Colonic mucosa (tissue), 4 donors: ENCODE results near the gene ARVCF. TPM values are rescaled to one million over a fixed set of nuclear protein-coding genes. Genes with fewer than 3 reads are reported as not detected.

Experiments
- DNase-seq: peaks from one replicate; pipeline ENCODE4 v3.0.0-alpha.2; 2020
- H3K27ac ChIP-seq: fragments of 200-600 bp; one replicate; pipeline ENCODE4 v1.8.0; 2021
- H3K27me3 ChIP-seq: fragments of 200-600 bp; one replicate; pipeline ENCODE4 v1.8.0; 2021
- H3K36me3 ChIP-seq: fragments of 200-600 bp; one replicate; pipeline ENCODE4 v1.8.0; 2021
- H3K4me1 ChIP-seq: fragments of 200-600 bp; one replicate; pipeline ENCODE4 v1.8.0; 2021; ENCODE audit warnings: mild to moderate bottlenecking
- H3K4me3 ChIP-seq: fragments of 200-600 bp; one replicate; pipeline ENCODE4 v1.8.0; 2021
- H3K9ac ChIP-seq, 2 donors: one replicate each; pipeline ENCODE4 v1.7.0; 2013; ENCODE audit warnings: control low read depth in 2 of 2, low read depth in 2 of 2, low read length in 2 of 2
- H3K9me3 ChIP-seq: fragments of 200-600 bp; one replicate; pipeline ENCODE4 v1.8.0; 2021
- intact Hi-C: fragments of 100-400 bp; cut with DNase I; formaldehyde crosslinking; loops from one replicate; pipeline ENCODE4 v1.14.1; 2022
- total RNA-seq, 2 donors: library from RNA; stranded (reverse); fragmentation: NEBNext Ultra II Directional in 1 of 2; extraction: Animal tissue kit (Norgen Biotek cat#: 25700) in 1 of 2; gene quantifications; one replicate each; pipeline ENCODE4 v1.2.1, GENCODE V29; 2021
- TF ChIP-seq, protein P1 (sequence below): fragments of 200-600 bp; IDR thresholded peaks from one replicate; pipeline ENCODE4 v1.8.0; 2022; ENCODE audit warnings: antibody characterized with exemption, mild to moderate bottlenecking
- donor health status: healthy.
- donor health status: DM: no; HTN: no; CAD: no.
- donor health status: DM: no; HTN: no; CAD: no.

The ARVCF gene
- total RNA-seq, 2 donors from 2014 or later = 11.7 to 18.5 TPM

DNA sequence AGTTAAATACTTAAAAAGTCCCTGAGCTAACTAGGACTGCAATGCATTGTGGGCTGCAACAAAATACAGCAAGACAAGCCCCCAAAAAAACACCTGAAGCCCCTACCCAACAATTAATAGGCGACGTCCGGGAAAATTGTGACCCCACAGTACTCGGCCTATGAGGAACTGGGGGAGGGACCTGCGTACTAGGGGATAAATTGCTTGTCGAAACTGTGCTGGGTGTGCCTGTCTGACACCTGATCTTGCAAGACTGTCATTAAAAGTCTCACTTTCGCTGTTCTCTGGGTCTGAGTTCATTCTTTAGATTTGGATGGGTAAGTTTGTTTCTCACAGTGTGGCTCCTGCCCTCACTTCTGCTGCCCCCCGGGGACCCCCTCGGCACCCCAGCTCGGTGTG lies 19.5 kb upstream of the ARVCF start:
- Histone ChIP-seq H3K36me3 (no peaks in the 10 kb centered on the region), H3K27ac (no peak overlapping the region), H3K4me1 (peaks cover 7% of the 10 kb centered on the region), H3K9ac (no peak overlapping the region), H3K9me3 (no peaks in the 10 kb centered on the region), H3K4me3 (no peak overlapping the region), H3K27me3 (no peaks in the 10 kb centered on the region)
- TF ChIP-seq, protein P1, sequence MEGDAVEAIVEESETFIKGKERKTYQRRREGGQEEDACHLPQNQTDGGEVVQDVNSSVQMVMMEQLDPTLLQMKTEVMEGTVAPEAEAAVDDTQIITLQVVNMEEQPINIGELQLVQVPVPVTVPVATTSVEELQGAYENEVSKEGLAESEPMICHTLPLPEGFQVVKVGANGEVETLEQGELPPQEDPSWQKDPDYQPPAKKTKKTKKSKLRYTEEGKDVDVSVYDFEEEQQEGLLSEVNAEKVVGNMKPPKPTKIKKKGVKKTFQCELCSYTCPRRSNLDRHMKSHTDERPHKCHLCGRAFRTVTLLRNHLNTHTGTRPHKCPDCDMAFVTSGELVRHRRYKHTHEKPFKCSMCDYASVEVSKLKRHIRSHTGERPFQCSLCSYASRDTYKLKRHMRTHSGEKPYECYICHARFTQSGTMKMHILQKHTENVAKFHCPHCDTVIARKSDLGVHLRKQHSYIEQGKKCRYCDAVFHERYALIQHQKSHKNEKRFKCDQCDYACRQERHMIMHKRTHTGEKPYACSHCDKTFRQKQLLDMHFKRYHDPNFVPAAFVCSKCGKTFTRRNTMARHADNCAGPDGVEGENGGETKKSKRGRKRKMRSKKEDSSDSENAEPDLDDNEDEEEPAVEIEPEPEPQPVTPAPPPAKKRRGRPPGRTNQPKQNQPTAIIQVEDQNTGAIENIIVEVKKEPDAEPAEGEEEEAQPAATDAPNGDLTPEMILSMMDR = no peak
- DNase-seq = no peak
- intact Hi-C loops = no loop called here

GRCh38 chr22:20035375-20036083 lies 18.9 kb upstream of the ARVCF start:
- Histone ChIP-seq H3K9ac (no peak overlapping the region), H3K9me3 (no peaks in the 10 kb centered on the region), H3K27me3 (no peaks in the 10 kb centered on the region), H3K27ac (no peak overlapping the region), H3K36me3 (no peaks in the 10 kb centered on the region), H3K4me1 (peaks cover 7% of the 10 kb centered on the region), H3K4me3 (no peak overlapping the region)
- intact Hi-C loops = no loop called here
- no peak for DNase-seq
- TF ChIP-seq, protein P1 = no peak

- intact Hi-C loops = no loop called here
- H3K9me3 ChIP-seq = no peaks in the 10 kb centered on the region
- no peak overlapping the region for H3K27ac ChIP-seq
- no peaks in the 10 kb centered on the region for H3K27me3 ChIP-seq
- no peak for DNase-seq
- no peaks in the 10 kb centered on the region for H3K36me3 ChIP-seq
- H3K4me3 ChIP-seq = no peak overlapping the region
- peaks cover 7% of the 10 kb centered on the region for H3K4me1 ChIP-seq
- no peak overlapping the region for H3K9ac ChIP-seq
- TF ChIP-seq, protein P1 = no peak
Measured at GRCh38 chr22:20034143-20034542, 17.5 kb upstream of the ARVCF start.

DNA sequence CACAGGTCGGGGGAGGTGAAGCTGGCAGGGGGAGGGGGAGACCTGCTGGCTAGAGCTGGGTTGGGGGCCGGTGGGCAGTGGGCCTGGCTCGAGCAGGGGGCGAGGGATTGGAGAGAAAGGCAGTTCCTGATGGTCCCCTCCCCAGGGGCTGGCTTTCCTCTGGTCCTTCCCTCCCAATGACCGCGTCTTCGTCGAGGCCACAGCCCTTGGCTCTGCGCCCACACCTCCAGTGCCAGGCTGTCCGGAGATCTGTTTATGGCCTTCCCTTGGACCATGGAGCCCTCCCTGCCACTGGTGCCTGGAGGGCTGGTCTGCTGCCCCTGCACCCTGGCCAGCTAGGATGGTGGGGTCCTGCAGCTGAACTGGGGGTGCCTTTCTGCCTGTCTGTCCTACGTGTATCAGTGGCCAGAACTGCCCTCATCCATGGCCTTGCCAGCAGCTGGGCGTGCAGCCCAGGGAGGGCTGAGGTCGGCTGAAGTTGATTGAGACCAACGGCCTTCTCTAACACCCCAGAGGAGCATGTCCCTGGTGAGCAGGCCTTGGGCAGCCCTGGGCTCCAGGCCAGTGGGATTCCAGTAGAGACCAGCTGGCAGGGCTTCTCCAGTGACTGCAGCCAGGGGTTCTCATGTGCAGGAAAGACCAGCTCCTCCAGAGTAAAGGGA lies 16.6 kb upstream of the ARVCF start:
- intact Hi-C loops = no loop called here
- Histone ChIP-seq H3K4me1 (peaks cover 7% of the 10 kb centered on the region), H3K27ac (no peak overlapping the region), H3K9me3 (no peaks in the 10 kb centered on the region), H3K36me3 (no peaks in the 10 kb centered on the region), H3K4me3 (no peak overlapping the region), H3K9ac (no peak overlapping the region), H3K27me3 (no peaks in the 10 kb centered on the region)
- TF ChIP-seq, protein P1 = no peak
- DNase-seq = no peak

- intact Hi-C loops = no loop called here
- no peaks in the 10 kb centered on the region for H3K27me3 ChIP-seq
- no peak overlapping the region for H3K4me3 ChIP-seq
- H3K9me3 ChIP-seq = no peaks in the 10 kb centered on the region
- peak overlapping the region in 1 of 2 donors; percentile 12 for H3K9ac ChIP-seq
- H3K36me3 ChIP-seq = no peaks in the 10 kb centered on the region
- no peak for DNase-seq
- H3K4me1 ChIP-seq = peaks cover 7% of the 10 kb centered on the region
- H3K27ac ChIP-seq = no peak overlapping the region
- TF ChIP-seq, protein P1 = no peak
Measured at GRCh38 chr22:20032407-20032991, 15.9 kb upstream of the ARVCF start.
